ENCODE measurements around the gene NPAS3.

- TF ChIP-seq CTCF (IDR thresholded peaks at IDR 0.05 in 8 of 11, conservative IDR thresholded peaks at IDR 0.05 in 3 of 11) = no peak
- TF ChIP-seq POLR2AphosphoS5 (IDR thresholded peaks at IDR 0.05) = no peak
These were observed 739.3 kb downstream of the NPAS3 start for GRCh38 chr14:33678005-33678404.
